ENCODE results near the gene CDKN1C. TPM values are rescaled to one million over a fixed set of nuclear protein-coding genes. Genes with fewer than 3 reads are reported as not detected.

The CDKN1C gene
- total RNA-seq, 1 experiment from 2014 or later: 15.4 TPM

- H3K27ac Mint-ChIP-seq: no peak overlapping the region; a peak in 1 of 7 replicates
- no CpG with 5 or more reads among the region's 7 CpGs for WGBS (ENCODE audit: extremely low coverage, insufficient read length, low lambda C conversion rate)
- H3K14ac ChIP-seq (ENCODE audit: insufficient read depth, low read length): no peak overlapping the region
- no peak overlapping the region for H2BK5ac ChIP-seq (ENCODE audit: insufficient read length, low read length)
- no peaks in the 10 kb centered on the region for H4K20me1 ChIP-seq (ENCODE audit: control insufficient read depth, insufficient read depth, insufficient read length)
- no peak for DNase-seq
- no peak overlapping the region for H2AFZ ChIP-seq (ENCODE audit: low read length)
- no peak overlapping the region; a peak in 1 of 5 replicates for H3K4me3 Mint-ChIP-seq
- H3K56ac ChIP-seq (ENCODE audit: insufficient read length, low read depth, low read length): no peak overlapping the region
- no peak overlapping the region for H3K4me2 ChIP-seq (ENCODE audit: insufficient read depth, insufficient read length, low read length)
- no peak overlapping the region for H3K9ac ChIP-seq (ENCODE audit: extremely low read depth, insufficient read length, low read length)
- no peak overlapping the region for H3K18ac ChIP-seq (ENCODE audit: insufficient read length, low read depth, low read length)
- H4K5ac ChIP-seq (ENCODE audit: insufficient read length, low read depth, low read length): no peak overlapping the region
- H3K27ac ChIP-seq (ENCODE audit: insufficient read length, low read depth, low read length): no peak overlapping the region
- no peak overlapping the region for H3K23ac ChIP-seq (ENCODE audit: insufficient read length, low read depth, low read length)
- H2BK15ac ChIP-seq (ENCODE audit: low read depth, low read length): no peak overlapping the region
- H3K23me2 ChIP-seq (ENCODE audit: insufficient read length, low read depth, low read length, poor library complexity, severe bottlenecking): no peaks in the 10 kb centered on the region
- H3K36me3 Mint-ChIP-seq (ENCODE audit: insufficient read depth in 1 of 3, low read depth in 3 of 3): peaks cover 3 to 6% (median 5%) of the 10 kb centered on the region in 3 experiments; a peak in 5 of 7 replicates
- no peaks in the 10 kb centered on the region for H3K9me3 ChIP-seq (ENCODE audit: control insufficient read depth, low read depth, low read length)
- H3K79me1 ChIP-seq (ENCODE audit: insufficient read depth, low read depth, low read length, poor library complexity, severe bottlenecking): no peaks in the 10 kb centered on the region
- H3K4me1 ChIP-seq (ENCODE audit: insufficient read depth, low read length): no peaks in the 10 kb centered on the region; the same call in 1 of the 2 replicates
- H3T11ph ChIP-seq (ENCODE audit: low read length): no peak overlapping the region
- peaks cover 7% of the 10 kb centered on the region; the same call in 1 of the 2 replicates for H3K27me3 ChIP-seq (ENCODE audit: insufficient read depth, low read length)
- H3K4ac ChIP-seq (ENCODE audit: low read depth, low read length): no peak overlapping the region
- peaks cover 13 to 15% of the 10 kb centered on the region in 2 experiments for H3K4me1 Mint-ChIP-seq
- H3K27me3 Mint-ChIP-seq (ENCODE audit: low read depth): peaks cover 87% of the 10 kb centered on the region
- TF ChIP-seq, protein P1, sequence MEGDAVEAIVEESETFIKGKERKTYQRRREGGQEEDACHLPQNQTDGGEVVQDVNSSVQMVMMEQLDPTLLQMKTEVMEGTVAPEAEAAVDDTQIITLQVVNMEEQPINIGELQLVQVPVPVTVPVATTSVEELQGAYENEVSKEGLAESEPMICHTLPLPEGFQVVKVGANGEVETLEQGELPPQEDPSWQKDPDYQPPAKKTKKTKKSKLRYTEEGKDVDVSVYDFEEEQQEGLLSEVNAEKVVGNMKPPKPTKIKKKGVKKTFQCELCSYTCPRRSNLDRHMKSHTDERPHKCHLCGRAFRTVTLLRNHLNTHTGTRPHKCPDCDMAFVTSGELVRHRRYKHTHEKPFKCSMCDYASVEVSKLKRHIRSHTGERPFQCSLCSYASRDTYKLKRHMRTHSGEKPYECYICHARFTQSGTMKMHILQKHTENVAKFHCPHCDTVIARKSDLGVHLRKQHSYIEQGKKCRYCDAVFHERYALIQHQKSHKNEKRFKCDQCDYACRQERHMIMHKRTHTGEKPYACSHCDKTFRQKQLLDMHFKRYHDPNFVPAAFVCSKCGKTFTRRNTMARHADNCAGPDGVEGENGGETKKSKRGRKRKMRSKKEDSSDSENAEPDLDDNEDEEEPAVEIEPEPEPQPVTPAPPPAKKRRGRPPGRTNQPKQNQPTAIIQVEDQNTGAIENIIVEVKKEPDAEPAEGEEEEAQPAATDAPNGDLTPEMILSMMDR (conservative IDR thresholded peaks at IDR 0.05): no peak
- no peak overlapping the region for H4K91ac ChIP-seq (ENCODE audit: insufficient read length, low read depth, low read length)
- H2BK12ac ChIP-seq (ENCODE audit: insufficient read length, low read depth, low read length): no peak overlapping the region
- no peak overlapping the region for H2AK5ac ChIP-seq (ENCODE audit: insufficient read length, low read length)
- no peak overlapping the region for H4K8ac ChIP-seq (replicated peaks; ENCODE audit: insufficient read length, low read depth, low read length)
- peaks cover 4 to 8% of the 10 kb centered on the region in 2 experiments; a peak in 4 of 5 replicates for H3K9me3 Mint-ChIP-seq
- H3K79me2 ChIP-seq (ENCODE audit: insufficient read depth, low read length): no peaks in the 10 kb centered on the region
- H2BK20ac ChIP-seq (ENCODE audit: low read depth, low read length, poor library complexity, severe bottlenecking): no peak overlapping the region
- H2BK120ac ChIP-seq (ENCODE audit: low read depth, low read length, poor library complexity, severe bottlenecking): no peak overlapping the region
Observed at GRCh38 chr11:2880646-2881045, 4.9 kb downstream of the CDKN1C start.
